T-helper 2 cell treated with Interferon-gamma antibody and Interleukin-4, amounts not matched to agents 5 μg/mL and 100 μg/mL, for 36 hours (primary cell): ENCODE measurements around the gene PARP6.

ENCODE experiments used
- DNase-seq: peaks from one replicate; pipeline ENCODE4 v3.0.0; 2021; ENCODE audit warnings: low spot score
- H3K27ac Mint-ChIP-seq: one replicate; pipeline ENCODE4 v1.8.0; 2021; ENCODE audit warnings: mild to moderate bottlenecking, mixed read lengths
- H3K27me3 Mint-ChIP-seq: one replicate; pipeline ENCODE4 v1.8.0; 2021; ENCODE audit warnings: low read depth, mixed read lengths
- H3K36me3 Mint-ChIP-seq: one replicate; pipeline ENCODE4 v1.8.0; 2021; ENCODE audit warnings: low read depth, mixed read lengths
- H3K4me1 Mint-ChIP-seq: one replicate; pipeline ENCODE4 v1.8.0; 2021; ENCODE audit warnings: low read depth, mixed read lengths
- H3K4me3 Mint-ChIP-seq: one replicate; pipeline ENCODE4 v1.8.0; 2022; ENCODE audit warnings: mild to moderate bottlenecking, moderate library complexity, mixed read lengths
- H3K9me3 Mint-ChIP-seq: one replicate; pipeline ENCODE4 v1.8.0; 2021; ENCODE audit warnings: mixed read lengths

The PARP6 gene

GRCh38 chr15:72196409-72197040 lies 75.8 kb downstream of the PARP6 start:
- Mint-ChIP-seq H3K9me3 (no peaks in the 10 kb centered on the region), H3K36me3 (peaks cover 37% of the 10 kb centered on the region), H3K27ac (no peak overlapping the region), H3K4me1 (peaks cover 6% of the 10 kb centered on the region), H3K4me3 (no peak overlapping the region), H3K27me3 (peaks cover 26% of the 10 kb centered on the region)
- DNase-seq = no peak

GRCh38 chr15:72195101-72195511 lies 77.2 kb downstream of the PARP6 start:
- Mint-ChIP-seq H3K36me3 (peaks cover 24% of the 10 kb centered on the region), H3K4me1 (peaks cover 6% of the 10 kb centered on the region), H3K4me3 (no peak overlapping the region), H3K9me3 (no peaks in the 10 kb centered on the region), H3K27ac (no peak overlapping the region), H3K27me3 (peaks cover 32% of the 10 kb centered on the region)
- DNase-seq = no peak

- no peak for DNase-seq
- Mint-ChIP-seq H3K4me1 (peaks cover 6% of the 10 kb centered on the region), H3K4me3 (no peak overlapping the region), H3K27me3 (peaks cover 37% of the 10 kb centered on the region), H3K36me3 (peaks cover 12% of the 10 kb centered on the region), H3K27ac (no peak overlapping the region), H3K9me3 (no peaks in the 10 kb centered on the region)
These were observed 78.4 kb downstream of the PARP6 start for GRCh38 chr15:72193836-72194396.

GRCh38 chr15:72192416-72192815 lies 79.9 kb downstream of the PARP6 start:
- DNase-seq = no peak
- H3K4me3 Mint-ChIP-seq = no peak overlapping the region
- H3K27me3 Mint-ChIP-seq = peaks cover 35% of the 10 kb centered on the region
- H3K27ac Mint-ChIP-seq = no peak overlapping the region
- H3K36me3 Mint-ChIP-seq = no peaks in the 10 kb centered on the region
- H3K9me3 Mint-ChIP-seq = no peaks in the 10 kb centered on the region
- peaks cover 2% of the 10 kb centered on the region for H3K4me1 Mint-ChIP-seq
